K562 (cell line): ENCODE measurements around the gene ZKSCAN5. TPM values are rescaled to one million over a fixed set of nuclear protein-coding genes. Genes with fewer than 3 reads are reported as not detected.
A peak's percentile ranks its signal among the peaks of the same experiment; 100 is the strongest.

Experiments
- ATAC-seq: fragments of 200-7000 bp; cut with Tn5 transposase; 3 replicates; pipeline ENCODE4 v1.9.1; 2020; ENCODE audit warnings: moderate library complexity
- BruUV-seq: library from RNA; stranded (reverse); fragments of 400-500 nt; replicated peaks from 2 replicates; lab custom pipeline; 2021; lab: Mats Ljungman, UMichigan
- CTCF ChIA-PET: fragments of 300-600 bp; formaldehyde crosslinking; extraction: SDS; loops from one replicate; lab custom pipeline; 2021; ENCODE audit warnings: low intra/inter-chr PET ratio; lab: Yijun Ruan, JAX
- POLR2A ChIA-PET: fragments of 300-600, 350-650 bp; sonication (Branson Sonifier 250); formaldehyde crosslinking; extraction: SDS; loops from one replicate; lab custom pipeline; 2021; ENCODE audit warnings: antibody characterized with exemption, inconsistent platforms; lab: Yijun Ruan, JAX
- DNase-seq, 4 experiments: peaks; one replicate each; pipeline versions ENCODE4 v3.0.0 to v3.0.0-alpha.2; 2011 to 2018; ENCODE audit warnings: low spot score in 3 of 4, mixed read lengths in 3 of 4; ENCODE audit errors: extremely low read depth in 1 of 4
- FAIRE-seq: peaks from 2 replicates; lab custom pipeline; 2011; peaks lifted over from hg19 to GRCh38; lab: Jason Lieb, UNC
- H2AFZ ChIP-seq: 2 replicates; pipeline ENCODE4 v1.6.0; 2011; ENCODE audit warnings: low read depth, low read length, control low read depth, inconsistent platforms
- H3K27ac ChIP-seq: fragments of 200-600 bp; 3 replicates; pipeline ENCODE4 v1.8.0; 2011; ENCODE audit warnings: low read depth, mild to moderate bottlenecking, control low read depth, inconsistent platforms, low read length, moderate library complexity, mixed read lengths; ENCODE audit errors: extremely low read depth
- H3K27me3 ChIP-seq, 2 experiments: fragments of 300-600 bp in 1 of 2; 2 replicates in 1 of 2; 3 replicates in 1 of 2; pipeline versions ENCODE4 v1.6.0 to v1.8.0; 2011; ENCODE audit warnings: inconsistent platforms in 2 of 2, low read length in 2 of 2, mild to moderate bottlenecking in 1 of 2, mixed read lengths in 1 of 2, moderate library complexity in 1 of 2; ENCODE audit not compliant: control insufficient read depth in 2 of 2, insufficient read depth in 2 of 2
- H3K36me3 ChIP-seq: fragments of 300-600 bp; 3 replicates; pipeline ENCODE4 v1.8.0; 2011; ENCODE audit warnings: mild to moderate bottlenecking, low read length, inconsistent platforms; ENCODE audit not compliant: control insufficient read depth, insufficient read depth
- H3K4me1 ChIP-seq, 2 experiments: fragments of 200-600 bp in 1 of 2; replicated peaks in 1 of 2; 2 replicates in 1 of 2; 3 replicates in 1 of 2; pipeline versions ENCODE4 v1.5.1 to v1.8.0; 2011; ENCODE audit warnings: inconsistent platforms in 2 of 2, low read length in 2 of 2, mild to moderate bottlenecking in 1 of 2, mixed read lengths in 1 of 2, moderate library complexity in 1 of 2; ENCODE audit not compliant: control insufficient read depth in 2 of 2, insufficient read depth in 2 of 2
- H3K4me2 ChIP-seq: 2 replicates; pipeline ENCODE4 v1.6.1; 2011; ENCODE audit warnings: low read length, control low read depth, inconsistent platforms, mixed read lengths; ENCODE audit not compliant: insufficient read depth
- H3K4me3 ChIP-seq: fragments of 200-600 bp; sonication (generic), shearing (Covaris generic); 2 replicates; pipeline ENCODE4 v1.5.1; 2016; ENCODE audit warnings: control low read depth, inconsistent platforms
- H3K79me2 ChIP-seq: fragments of 200-600 bp; 3 replicates; pipeline ENCODE4 v1.8.0; 2011; ENCODE audit warnings: low read length, inconsistent platforms; ENCODE audit not compliant: control insufficient read depth, insufficient read depth
- H3K9ac ChIP-seq, 2 experiments: 2 replicates each; pipeline versions ENCODE4 v1.6.0 to v1.6.1; 2011; ENCODE audit warnings: low read depth in 2 of 2, low read length in 2 of 2, control low read depth in 1 of 2, inconsistent platforms in 1 of 2, mild to moderate bottlenecking in 1 of 2, mixed read lengths in 1 of 2; ENCODE audit not compliant: insufficient read depth in 1 of 2
- H3K9me1 ChIP-seq: one replicate; pipeline ENCODE4 v1.6.0; 2011; ENCODE audit warnings: inconsistent platforms, mild to moderate bottlenecking, low read length, moderate library complexity; ENCODE audit not compliant: control insufficient read depth, insufficient read depth
- H3K9me3 ChIP-seq: replicated peaks from 2 replicates; pipeline ENCODE4 v1.5.1; 2011; ENCODE audit warnings: low read depth, low read length, inconsistent platforms; ENCODE audit not compliant: control insufficient read depth, insufficient read depth
- H4K20me1 ChIP-seq: replicated peaks from 2 replicates; pipeline ENCODE4 v1.6.1; 2011; ENCODE audit warnings: low read length, inconsistent platforms, mixed read lengths; ENCODE audit not compliant: control insufficient read depth, insufficient read depth
- CREB1 ChIP-seq, 2 experiments: sonication (generic) in 1 of 2; formaldehyde crosslinking in 1 of 2; IDR thresholded peaks; 2 replicates each; pipeline versions ENCODE4 v1.6.1 to v1.8.0; 2012 to 2022; ENCODE audit warnings: inconsistent platforms in 1 of 2, mild to moderate bottlenecking in 1 of 2, missing genetic modification reagents in 1 of 2, moderate library complexity in 1 of 2
- NR2C1 ChIP-seq, 2 experiments: fragments of 450-650 bp; IDR thresholded peaks; 2 replicates each; pipeline ENCODE4 v1.6.1; 2017; ENCODE audit warnings: mild to moderate bottlenecking in 2 of 2, antibody characterized with exemption in 1 of 2, inconsistent platforms in 1 of 2, missing compliant biosample characterization in 1 of 2, missing genetic modification characterization in 1 of 2
- POLR2G ChIP-seq: fragments of 200-400 bp; formaldehyde crosslinking; IDR thresholded peaks from 2 replicates; pipeline ENCODE4 v1.6.1; 2017; ENCODE audit warnings: low read depth, mild to moderate bottlenecking, antibody characterized with exemption, low read length, moderate library complexity
- RBFOX2 ChIP-seq: fragments of 200-400 bp; formaldehyde crosslinking; IDR thresholded peaks from 2 replicates; pipeline ENCODE4 v1.6.1; 2017; ENCODE audit warnings: low read depth, mild to moderate bottlenecking, low read length, moderate library complexity
- RBM14 ChIP-seq: fragments of 200-400 bp; formaldehyde crosslinking; IDR thresholded peaks from 2 replicates; pipeline ENCODE4 v1.6.1; 2018; ENCODE audit warnings: low read depth, mild to moderate bottlenecking, low read length, moderate library complexity, borderline replicate concordance; ENCODE audit not compliant: insufficient read depth
- THRAP3 ChIP-seq: fragments of 450-650 bp; IDR thresholded peaks from 2 replicates; pipeline ENCODE4 v1.6.1; 2016; ENCODE audit warnings: mild to moderate bottlenecking, inconsistent platforms, borderline replicate concordance
- WGBS: fragments of 100-300 bp; shearing (Covaris generic); methylation state at CpG from one replicate; pipeline ENCODE4 v1.1.6; 2016; ENCODE audit warnings: low coverage, mixed read lengths; ENCODE audit not compliant: insufficient coverage; ENCODE audit errors: missing lambda C conversion rate; 5-methylcytosine and 5-hydroxymethylcytosine counted together
- in situ Hi-C: fragments of 300-500 bp; cut with MboI; formaldehyde crosslinking; loops from 4 replicates; pipeline ENCODE4 v1.15.0; 2018; ENCODE audit warnings: inconsistent platforms, mixed read lengths
- intact Hi-C: fragments of 100-400 bp; cut with micrococcal nuclease; formaldehyde crosslinking; loops from 2 replicates; pipeline ENCODE4 v1.14.2; 2022
- polyA plus RNA-seq, 8 experiments: library from polyadenylated mRNA; depleted of rRNA in 4 of 8; stranded (reverse) in 5 of 8; unstranded in 3 of 8; fragments of >200 nt; fragmentation: Nextera tagmentation in 2 of 8; fragmentation: Illumina TruSeq in 1 of 8; extraction: Ambion mirVana in 2 of 8; extraction: Trizol in 1 of 8; gene quantifications; 2 replicates each; pipeline versions ENCODE4 v1.2.1 to v1.2.3, GENCODE V29; 2011 to 2014; ENCODE audit warnings: inconsistent platforms in 1 of 8, missing spikeins in 1 of 8
- total RNA-seq, 7 experiments: library from RNA; depleted of rRNA in 6 of 7; stranded (reverse); fragments of >200 nt in 6 of 7; fragmentation: Illumina TruSeq in 2 of 7; extraction: Trizol in 2 of 7; gene quantifications; 2 replicates each; pipeline versions ENCODE4 v1.2.1 to v1.2.3, GENCODE V29; 2011 to 2021; ENCODE audit warnings: low replicate concordance in 1 of 7

ZKSCAN5 gene
- total and polyA plus RNA-seq, 9 of the 15 experiments (the other 6 are each of a cell fraction or from before 2014, with no cell fraction given): 4.2 to 19.0 (median 15.0) TPM

DNA sequence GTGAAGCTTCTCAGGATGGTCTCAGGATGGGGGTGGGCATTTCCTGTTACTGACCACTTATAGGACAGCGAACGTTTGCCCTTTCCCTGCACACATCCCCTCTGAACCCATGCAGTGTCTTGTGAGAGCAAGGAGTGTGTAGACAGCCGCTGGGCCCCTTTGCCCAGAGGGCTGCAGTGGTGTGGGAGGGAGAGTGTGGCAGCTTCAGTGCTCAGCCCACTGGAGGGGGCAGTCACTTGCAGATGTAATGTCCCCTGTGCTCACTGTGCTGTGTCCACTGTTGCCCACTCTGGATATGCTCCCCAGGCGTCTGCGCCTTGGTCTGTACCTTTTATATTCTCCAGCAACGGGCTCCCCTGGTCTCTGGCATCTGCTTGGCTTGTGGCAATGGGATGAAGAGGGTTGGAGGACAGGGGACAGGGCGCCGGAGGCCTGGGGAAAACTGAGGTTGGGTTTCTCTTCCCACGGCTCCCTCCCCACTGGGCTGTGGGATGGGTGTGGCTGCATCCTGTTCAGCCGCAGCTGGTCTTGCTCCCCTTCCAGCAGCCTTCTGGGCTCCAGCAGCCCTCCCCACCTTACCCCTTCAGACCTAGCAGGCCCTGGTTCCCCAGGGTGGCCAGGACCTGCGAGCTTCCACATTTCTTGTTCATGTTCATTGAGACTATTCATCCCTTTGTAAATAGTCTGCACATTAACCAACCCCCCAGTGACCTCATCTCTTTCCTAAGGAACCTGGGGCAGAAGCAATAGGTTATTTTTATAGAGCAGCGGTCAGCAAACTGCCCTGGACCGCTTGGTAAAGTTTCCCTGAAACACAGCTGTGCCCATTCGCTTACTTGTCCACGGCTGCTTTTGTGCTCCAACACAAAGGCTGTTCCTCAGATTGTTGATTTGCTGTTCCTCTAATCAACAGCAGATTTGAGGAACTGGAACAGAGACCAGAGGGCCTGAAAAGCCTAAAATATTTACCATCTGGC is 25.7 kb upstream of the ZKSCAN5 start:
- Histone ChIP-seq H3K9ac (peak overlapping the region in 1 of 2 experiments; percentile 77; a peak in 2 of 4 replicates), H3K27ac (peak overlapping the region; percentile 32; the same call in 1 of the 3 replicates), H3K9me3 (no peaks in the 10 kb centered on the region), H3K4me1 (peaks cover 9 to 13% of the 10 kb centered on the region in 2 experiments; a peak in 4 of 5 replicates), H3K27me3 (no peaks in the 10 kb centered on the region), H3K9me1 (peaks cover 2% of the 10 kb centered on the region), H3K4me2 (no peak overlapping the region), H3K79me2 (peaks cover 65% of the 10 kb centered on the region), H3K36me3 (peaks cover 82% of the 10 kb centered on the region), H2AFZ (no peak overlapping the region), H3K4me3 (no peak overlapping the region), H4K20me1 (peaks cover 4% of the 10 kb centered on the region; the same call in 1 of the 2 replicates)
- BruUV-seq: no TSS peak
- ATAC-seq (peak; percentile 45), DNase-seq (peak in 1 of 4 experiments; percentile 20), FAIRE-seq (no peak)
- 82% methylated on average over 15 of the region's 15 CpGs for WGBS
- intact Hi-C loops (loop anchor here (10.0 kb wide), 1 partner anchor 76 kb away; the partner anchor contains the start of genes FAM200A and ZNF655), in situ Hi-C loops (no loop called here)
- TF ChIP-seq RBM14 (no peak), THRAP3 (no peak), CREB1 (IDR thresholded peaks at IDR 0.05) (0 out of 2 replicates have a peak, but pooled peaks have one; percentile 17), CREB1 (CRISPR knock-in tag; IDR thresholded peaks at IDR 0.05) (no peak), POLR2G (peak; percentile 54; the same call in 1 of the 2 replicates), NR2C1 (IDR thresholded peaks at IDR 0.05) (no peak), NR2C1 (tag; IDR thresholded peaks at IDR 0.05) (no peak), RBFOX2 (peak; percentile 51; the same call in 1 of the 2 replicates)
- ChIA-PET CTCF (no interaction called here), POLR2A (interaction anchor here (0.6 to 1.9 kb wide), 6 partner anchors 8 to 1284 kb away, joined by 3 to 8 read pairs (median 4); no protein-coding TSS in a partner anchor)
